Thymus (tissue), 11 donors: ENCODE results near the gene SH3BP1. TPM values are rescaled to one million over a fixed set of nuclear protein-coding genes. Genes with fewer than 3 reads are reported as not detected.
A peak's percentile ranks its signal among the peaks of the same experiment; 100 is the strongest.

Experiments
- DNase-seq, 9 donors: peaks; one replicate each; pipeline ENCODE4 v3.0.0-alpha.2; 2013; ENCODE audit warnings: low spot score in 9 of 9, low read depth in 6 of 9, missing footprints in 1 of 9
- H3K27ac ChIP-seq, 2 donors: one replicate each; pipeline ENCODE4 v1.5.1; 2013; ENCODE audit warnings: control low read depth in 1 of 2, low read depth in 1 of 2, low read length in 1 of 2, mild to moderate bottlenecking in 1 of 2, moderate library complexity in 1 of 2
- H3K27me3 ChIP-seq, 2 donors: one replicate each; pipeline ENCODE4 v1.5.1; 2013; ENCODE audit warnings: low read length in 1 of 2; ENCODE audit not compliant: control insufficient read depth in 2 of 2, insufficient read depth in 1 of 2
- H3K36me3 ChIP-seq, 2 donors: one replicate each; pipeline ENCODE4 v1.5.1; 2013; ENCODE audit warnings: low read length in 1 of 2, mild to moderate bottlenecking in 1 of 2, moderate library complexity in 1 of 2; ENCODE audit not compliant: control insufficient read depth in 2 of 2, insufficient read depth in 2 of 2
- H3K4me1 ChIP-seq, 2 donors: one replicate each; pipeline ENCODE4 v1.5.1; 2013; ENCODE audit warnings: low read length in 2 of 2; ENCODE audit not compliant: control insufficient read depth in 2 of 2, insufficient read depth in 2 of 2
- H3K4me3 ChIP-seq, 2 donors: one replicate each; pipeline ENCODE4 v1.5.1; 2013; ENCODE audit warnings: low read length in 2 of 2, control low read depth in 1 of 2, mild to moderate bottlenecking in 1 of 2
- H3K9me3 ChIP-seq, 2 donors: one replicate each; pipeline ENCODE4 v1.5.1; 2013; ENCODE audit warnings: low read length in 1 of 2, mild to moderate bottlenecking in 1 of 2; ENCODE audit not compliant: control insufficient read depth in 2 of 2, insufficient read depth in 1 of 2
- WGBS: extraction: QIAGEN DNeasy Blood & Tissue Kit; methylation state at CpG from one replicate; pipeline ENCODE4 v1.1.7; 2013; 5-methylcytosine and 5-hydroxymethylcytosine counted together
- polyA plus RNA-seq: library from polyadenylated mRNA; stranded (reverse); fragments of 200-250 nt; gene quantifications from one replicate; pipeline ENCODE4 v1.2.3, GENCODE V29; 2013
- total RNA-seq: library from RNA; stranded (reverse); fragments of 120-200 nt; gene quantifications from one replicate; pipeline ENCODE4 v1.2.4, GENCODE V29; 2013
- donor health status: healthy.

Gene SH3BP1
- total and polyA plus RNA-seq, 2 donors, result 21.3 to 23.0 TPM

DNA sequence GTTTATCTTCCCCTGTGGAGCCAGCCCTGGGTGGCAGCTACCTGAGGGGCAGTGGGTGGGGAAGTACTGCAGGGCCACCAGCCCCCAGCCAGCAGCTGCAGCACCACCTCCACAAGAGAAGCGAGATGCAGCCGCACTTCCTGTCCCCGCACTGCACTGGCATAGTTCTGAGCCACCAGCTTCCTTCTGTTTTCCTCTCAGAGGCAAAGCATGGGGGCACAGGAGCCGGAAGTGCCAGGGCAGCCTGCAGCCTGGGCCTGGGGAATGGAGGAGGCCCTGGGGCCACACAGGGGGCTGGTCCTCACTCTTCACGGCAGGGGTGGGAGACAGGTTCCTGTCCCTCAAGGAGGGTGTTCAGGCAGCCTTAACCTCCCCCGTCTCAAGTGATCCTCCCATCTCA is 11.9 kb upstream of the SH3BP1 start:
- H3K27me3 ChIP-seq, result no peaks in the 10 kb centered on the region
- WGBS, result 16% methylated on average over 6 of the region's 6 CpGs
- peaks cover 32 to 70% of the 10 kb centered on the region in 2 donors for H3K4me1 ChIP-seq
- peaks cover 46 to 83% of the 10 kb centered on the region in 2 donors for H3K36me3 ChIP-seq
- peak overlapping the region in 1 of 2 donors; percentile 5 for H3K4me3 ChIP-seq
- peaks cover 0 to 5% of the 10 kb centered on the region in 2 donors for H3K9me3 ChIP-seq
- H3K27ac ChIP-seq, result peak overlapping the region; percentile 90 to 96
- peak in 6 of 9 donors; percentile 63 to 92 (median 78) for DNase-seq

DNA sequence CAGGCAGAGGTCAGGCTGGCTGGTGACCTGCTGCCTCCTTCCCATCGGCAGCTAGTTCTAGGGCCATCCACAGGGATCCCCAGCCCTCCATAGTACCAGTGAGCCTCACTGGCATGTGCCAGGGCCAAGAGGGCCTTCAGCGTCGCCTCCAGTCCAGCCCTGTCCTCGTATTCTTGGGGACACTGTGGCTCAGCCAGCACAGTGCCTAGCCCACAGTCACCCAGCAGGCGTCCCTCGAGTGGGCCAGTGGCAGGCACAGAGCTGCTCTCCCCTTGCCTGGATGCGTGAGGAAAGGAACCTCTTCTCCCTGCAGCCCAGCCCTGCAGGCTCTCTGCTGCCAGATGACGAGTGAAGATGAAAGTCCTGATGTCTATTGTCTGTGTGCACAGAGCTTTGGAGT is 10.6 kb upstream of the SH3BP1 start:
- Histone ChIP-seq H3K27me3 (no peaks in the 10 kb centered on the region), H3K9me3 (peaks cover 0 to 6% of the 10 kb centered on the region in 2 donors), H3K4me3 (no peak overlapping the region), H3K36me3 (peaks cover 43 to 80% of the 10 kb centered on the region in 2 donors), H3K4me1 (peaks cover 44 to 76% of the 10 kb centered on the region in 2 donors), H3K27ac (peak overlapping the region; percentile 90 to 96)
- DNase-seq, result no peak
- WGBS, result 96% methylated on average over 8 of the region's 8 CpGs

DNA sequence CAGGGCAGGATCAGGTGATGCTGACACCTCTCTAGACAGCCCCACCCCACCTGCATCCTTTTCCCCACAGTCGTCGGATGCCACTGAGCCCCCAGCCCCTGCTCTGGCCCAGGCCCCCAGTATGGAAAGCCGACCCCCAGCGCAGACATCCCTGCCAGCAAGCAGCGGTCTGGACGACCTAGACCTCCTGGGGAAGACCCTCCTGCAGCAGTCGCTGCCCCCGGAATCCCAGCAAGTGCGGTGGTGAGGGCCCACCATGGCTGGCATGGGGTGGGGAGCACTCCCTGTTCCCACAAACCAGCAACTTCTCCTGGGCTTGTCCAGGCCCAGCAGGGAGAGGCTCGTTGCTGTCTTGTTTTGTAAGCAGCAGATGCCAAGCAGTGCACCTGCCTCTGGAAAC is 9.5 kb upstream of the SH3BP1 start:
- Histone ChIP-seq H3K4me1 (peaks cover 50 to 76% of the 10 kb centered on the region in 2 donors), H3K27ac (no peak overlapping the region), H3K4me3 (no peak overlapping the region), H3K36me3 (peaks cover 39 to 71% of the 10 kb centered on the region in 2 donors), H3K27me3 (no peaks in the 10 kb centered on the region), H3K9me3 (peaks cover 0 to 6% of the 10 kb centered on the region in 2 donors)
- 98% methylated on average over 10 of the region's 10 CpGs for WGBS
- DNase-seq, result no peak

DNA sequence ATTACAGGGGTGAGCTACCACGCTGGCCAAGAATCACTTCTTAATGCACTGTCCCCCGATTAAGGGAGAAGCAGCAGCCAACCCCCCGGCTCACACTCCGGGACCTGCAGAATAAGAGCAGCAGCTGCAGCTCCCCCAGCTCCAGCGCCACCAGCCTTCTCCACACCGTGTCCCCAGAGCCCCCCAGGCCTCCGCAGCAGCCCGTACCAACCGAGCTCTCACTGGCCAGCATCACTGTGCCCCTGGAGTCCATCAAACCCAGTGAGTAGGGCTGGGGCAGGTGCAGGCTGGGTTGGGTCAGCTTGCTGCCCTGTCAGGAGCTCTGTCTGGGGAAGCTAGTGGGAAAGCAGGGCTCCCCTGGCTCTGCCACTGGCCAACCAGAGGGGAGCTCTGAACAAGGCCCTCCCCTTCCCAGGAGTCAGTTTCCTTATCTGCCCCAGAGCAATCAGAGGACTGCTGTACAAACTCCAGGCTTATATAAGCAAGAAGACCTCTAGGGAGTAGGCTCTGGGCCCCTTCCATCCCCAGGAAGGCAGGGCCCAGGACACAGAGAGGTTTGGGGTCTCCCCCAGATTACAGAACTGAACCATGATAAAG is 8.5 kb upstream of the SH3BP1 start:
- Histone ChIP-seq H3K4me1 (peaks cover 43 to 76% of the 10 kb centered on the region in 2 donors), H3K27ac (peak overlapping the region in 1 of 2 donors; percentile 51), H3K27me3 (no peaks in the 10 kb centered on the region), H3K9me3 (peaks cover 0 to 6% of the 10 kb centered on the region in 2 donors), H3K36me3 (peaks cover 31 to 64% of the 10 kb centered on the region in 2 donors), H3K4me3 (no peak overlapping the region)
- 98% methylated on average over 9 of the region's 9 CpGs for WGBS
- no peak for DNase-seq

DNA sequence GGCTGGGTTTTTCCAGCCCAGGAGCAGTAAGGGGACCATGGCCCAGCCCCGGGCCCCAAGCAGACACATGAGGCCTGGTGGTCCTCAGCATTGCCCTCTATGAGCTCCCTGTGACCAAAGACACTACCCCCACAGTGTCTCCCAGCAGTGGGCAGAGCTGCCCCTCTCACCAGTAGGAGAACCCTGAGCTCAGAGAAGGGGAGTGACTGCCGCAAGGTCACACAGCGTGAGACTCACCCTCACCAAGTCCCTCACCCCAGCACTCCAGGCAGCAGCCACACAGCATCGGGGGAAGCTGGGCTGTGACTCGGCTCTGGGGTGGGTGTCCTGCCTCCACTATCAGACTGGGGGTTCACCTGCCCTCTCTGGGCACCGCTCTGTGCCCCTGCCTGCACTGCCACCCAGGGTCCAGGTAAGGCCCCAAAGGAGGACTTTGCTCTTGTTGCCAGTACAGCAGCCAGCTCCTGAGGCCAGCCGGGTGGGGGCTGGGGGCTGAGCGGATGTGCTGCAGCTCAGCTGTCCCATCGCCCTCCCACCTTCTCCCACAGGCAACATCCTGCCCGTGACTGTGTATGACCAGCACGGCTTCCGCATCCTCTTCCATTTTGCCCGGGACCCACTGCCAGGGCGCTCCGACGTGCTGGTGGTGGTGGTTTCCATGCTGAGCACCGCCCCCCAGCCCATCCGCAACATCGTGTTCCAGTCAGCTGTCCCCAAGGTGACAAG is 7.9 kb upstream of the SH3BP1 start:
- no peaks in the 10 kb centered on the region for H3K27me3 ChIP-seq
- no peak for DNase-seq
- H3K9me3 ChIP-seq, result peaks cover 0 to 6% of the 10 kb centered on the region in 2 donors
- H3K4me3 ChIP-seq, result no peak overlapping the region
- peak overlapping the region in 1 of 2 donors; percentile 51 for H3K27ac ChIP-seq
- H3K36me3 ChIP-seq, result peaks cover 31 to 57% of the 10 kb centered on the region in 2 donors
- H3K4me1 ChIP-seq, result peaks cover 41 to 76% of the 10 kb centered on the region in 2 donors
- 97% methylated on average over 19 of the region's 19 CpGs for WGBS

DNA sequence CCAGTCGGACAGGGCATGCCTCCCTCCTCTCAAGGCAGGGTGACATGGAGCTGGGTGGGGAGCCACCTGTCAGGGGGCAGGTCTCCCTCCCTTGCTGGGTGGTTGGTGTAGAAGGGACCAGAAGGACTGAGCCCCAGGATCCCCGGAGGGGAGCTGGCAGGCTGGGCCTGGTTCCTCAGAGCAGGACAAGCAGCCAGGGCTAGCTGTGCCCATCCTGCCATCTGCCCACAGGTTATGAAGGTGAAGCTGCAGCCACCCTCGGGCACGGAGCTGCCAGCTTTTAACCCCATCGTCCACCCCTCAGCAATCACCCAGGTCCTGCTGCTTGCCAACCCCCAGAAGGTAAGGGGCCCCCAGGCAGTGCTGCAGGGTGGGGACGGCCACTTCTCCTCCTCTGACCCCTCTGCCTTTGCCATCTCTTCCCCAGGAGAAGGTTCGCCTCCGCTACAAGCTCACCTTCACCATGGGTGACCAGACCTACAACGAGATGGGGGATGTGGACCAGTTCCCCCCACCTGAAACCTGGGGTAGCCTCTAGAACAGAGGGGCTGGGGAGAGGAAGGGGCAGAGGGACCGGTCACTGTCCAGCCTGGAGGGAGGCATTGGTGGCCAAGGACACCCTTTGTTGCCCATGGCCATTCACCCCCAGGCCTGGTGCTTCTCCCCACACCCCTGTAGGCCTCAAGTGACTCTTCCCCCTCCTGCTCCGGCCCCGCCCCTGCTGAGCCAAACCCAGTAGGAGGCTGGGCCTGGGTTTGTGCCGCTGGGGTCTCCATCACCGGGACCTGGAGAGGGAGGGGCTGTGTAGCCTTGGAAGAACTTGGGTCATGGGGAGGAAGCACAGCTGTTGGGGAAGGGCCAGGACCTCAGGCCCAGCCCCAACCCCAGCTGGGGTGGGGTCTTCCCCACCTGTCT is 7.0 kb upstream of the SH3BP1 start:
- 82% methylated on average over 14 of the region's 14 CpGs for WGBS
- Histone ChIP-seq H3K27ac (peak overlapping the region; percentile 87 to 89), H3K4me3 (no peak overlapping the region), H3K9me3 (peaks cover 0 to 6% of the 10 kb centered on the region in 2 donors), H3K4me1 (peaks cover 35 to 76% of the 10 kb centered on the region in 2 donors), H3K36me3 (peaks cover 31 to 52% of the 10 kb centered on the region in 2 donors), H3K27me3 (no peaks in the 10 kb centered on the region)
- no peak for DNase-seq

DNA sequence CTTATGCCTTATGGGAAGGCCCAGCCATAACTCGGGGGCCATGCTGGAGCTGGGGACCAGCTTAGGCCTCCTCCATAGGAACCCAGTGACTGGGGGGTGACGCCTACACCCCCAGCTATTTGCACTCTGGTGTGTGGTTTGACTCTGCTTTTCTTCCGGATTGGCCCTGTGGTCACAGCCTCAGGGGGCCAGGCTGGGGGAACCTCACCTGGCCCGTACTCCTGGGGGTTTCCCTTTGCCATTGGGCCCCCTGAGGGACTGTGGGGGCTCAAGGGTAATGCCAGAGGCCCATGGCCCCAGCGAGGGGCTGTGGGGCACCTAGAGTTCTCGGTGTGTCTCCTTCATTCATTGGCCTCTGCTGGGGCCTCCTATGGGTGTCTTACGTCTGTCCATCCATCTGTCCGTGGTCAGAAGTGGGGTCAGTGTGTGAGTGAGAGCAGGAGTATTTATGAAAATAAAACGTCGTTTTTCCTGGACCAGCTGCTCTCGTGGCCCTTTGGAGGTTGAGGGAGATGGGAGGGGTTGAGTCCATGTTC is 6.3 kb upstream of the SH3BP1 start:
- 20% methylated on average over 11 of the region's 11 CpGs for WGBS
- no peak for DNase-seq
- no peak overlapping the region for H3K4me3 ChIP-seq
- no peaks in the 10 kb centered on the region for H3K27me3 ChIP-seq
- H3K9me3 ChIP-seq, result peaks cover 0 to 6% of the 10 kb centered on the region in 2 donors
- peak overlapping the region; percentile 87 to 89 for H3K27ac ChIP-seq
- H3K4me1 ChIP-seq, result peaks cover 28 to 76% of the 10 kb centered on the region in 2 donors
- H3K36me3 ChIP-seq, result peaks cover 31 to 51% of the 10 kb centered on the region in 2 donors

DNA sequence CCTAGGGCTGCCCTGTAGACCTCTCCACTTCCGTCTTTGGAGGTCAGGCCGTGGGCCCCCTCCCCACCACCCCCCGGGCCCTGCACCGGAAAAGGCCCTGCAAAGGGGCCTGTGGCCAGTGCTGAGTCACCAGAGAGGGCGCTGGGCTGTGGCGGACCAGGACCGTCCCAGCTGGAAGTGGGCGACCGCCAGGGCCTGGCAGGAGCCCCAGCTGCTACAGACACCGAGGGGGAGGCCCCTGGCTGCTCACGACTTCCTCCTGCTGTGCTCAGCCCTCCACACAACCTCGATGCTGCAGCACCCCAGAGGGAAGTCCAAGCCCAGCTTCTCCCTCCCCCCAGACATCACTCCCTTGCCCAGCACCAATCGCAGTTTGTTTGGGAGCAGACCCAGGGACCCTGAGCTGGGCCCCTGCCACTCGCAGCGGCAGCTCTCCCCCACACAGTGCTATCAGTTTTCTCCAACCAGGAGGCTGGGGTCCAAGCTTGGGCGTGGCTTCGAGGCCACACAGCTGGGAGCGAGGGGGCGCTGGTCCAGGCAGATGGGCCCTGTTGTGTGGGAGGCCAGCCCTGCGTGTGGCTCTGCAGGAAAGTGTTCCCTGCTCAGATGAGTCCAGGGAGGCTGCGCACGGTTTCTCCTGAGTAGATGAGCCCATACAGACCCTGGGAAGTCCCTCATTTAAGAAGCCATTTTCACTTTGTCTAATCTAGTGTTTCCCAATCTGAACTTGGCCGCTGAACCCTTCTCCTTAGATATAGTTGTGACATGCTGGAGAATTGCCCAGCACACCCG is 5.6 kb upstream of the SH3BP1 start:
- H3K4me1 ChIP-seq, result peaks cover 30 to 76% of the 10 kb centered on the region in 2 donors
- no peak overlapping the region for H3K4me3 ChIP-seq
- peaks cover 0 to 6% of the 10 kb centered on the region in 2 donors for H3K9me3 ChIP-seq
- H3K27me3 ChIP-seq, result no peaks in the 10 kb centered on the region
- DNase-seq, result peak in 5 of 9 donors; percentile 57 to 79 (median 58)
- H3K27ac ChIP-seq, result peak overlapping the region; percentile 87 to 89
- H3K36me3 ChIP-seq, result peaks cover 31 to 44% of the 10 kb centered on the region in 2 donors
- WGBS, result 13% methylated on average over 24 of the region's 24 CpGs
